Lower lobe of right lung (tissue), 2 donors: ENCODE results near the gene KCNG1. TPM values are rescaled to one million over a fixed set of nuclear protein-coding genes. Genes with fewer than 3 reads are reported as not detected.
A peak's percentile ranks its signal among the peaks of the same experiment; 100 is the strongest.

Source experiments
- ATAC-seq, 2 donors: fragments of 200-7000 bp; cut with Tn5 transposase; one replicate each; pipeline ENCODE4 v1.9.1; 2020 to 2022; ENCODE audit warnings: mild to moderate bottlenecking in 2 of 2, moderate library complexity in 2 of 2
- DNase-seq: peaks from one replicate; pipeline ENCODE4 v3.0.0-alpha.2; 2020
- H3K27ac ChIP-seq: fragments of 200-600 bp; one replicate; pipeline ENCODE4 v1.8.0; 2022
- H3K27me3 ChIP-seq: fragments of 200-600 bp; one replicate; pipeline ENCODE4 v1.8.0; 2022; ENCODE audit warnings: low read depth
- H3K36me3 ChIP-seq: fragments of 200-600 bp; one replicate; pipeline ENCODE4 v1.8.0; 2022; ENCODE audit warnings: mild to moderate bottlenecking
- H3K4me1 ChIP-seq: fragments of 200-600 bp; one replicate; pipeline ENCODE4 v1.8.0; 2022
- H3K4me3 ChIP-seq: fragments of 200-600 bp; one replicate; pipeline ENCODE4 v1.8.0; 2022; ENCODE audit warnings: mild to moderate bottlenecking
- H3K9me3 ChIP-seq: fragments of 200-600 bp; one replicate; pipeline ENCODE4 v1.8.0; 2022
- CTCF ChIP-seq: fragments of 200-600 bp; IDR thresholded peaks from one replicate; pipeline ENCODE4 v1.8.0; 2022; ENCODE audit warnings: antibody characterized with exemption, mild to moderate bottlenecking
- intact Hi-C: fragments of 100-400 bp; cut with DNase I; formaldehyde crosslinking; loops from one replicate; pipeline ENCODE4 v1.11.0; 2022
- total RNA-seq: library from RNA; stranded (reverse); fragmentation: NEBNext Ultra II Directional; extraction: Animal tissue kit (Norgen Biotek cat#: 25700); gene quantifications from one replicate; pipeline ENCODE4 v1.2.1, GENCODE V29; 2021
- donor health status: DM: no; HTN: yes; CAD: no; lungs with severe emphysema.

The KCNG1 gene
- total RNA-seq, 1 donor from 2014 or later = not detected

GRCh38 chr20:50958615-50959542 lies 64.0 kb downstream of the KCNG1 start, which contains the start of gene MOCS3:
Gene MOCS3, plus strand, starts transcription at chr20:50958818. Its CDS starts 25 bp downstream, at chr20:50958843.
- intact Hi-C loops = no loop called here
- Histone ChIP-seq H3K36me3 (peaks cover 23% of the 10 kb centered on the region), H3K4me1 (peaks cover 57% of the 10 kb centered on the region), H3K27ac (peak within 1 kb of the TSS; percentile 90), H3K9me3 (no peaks in the 10 kb centered on the region), H3K27me3 (no peaks in the 10 kb centered on the region), H3K4me3 (peak within 1 kb of the TSS; percentile 93)
- ATAC-seq (peak; percentile 90 to 95), DNase-seq (peak; percentile 86)
- no peak for TF ChIP-seq CTCF

DNA sequence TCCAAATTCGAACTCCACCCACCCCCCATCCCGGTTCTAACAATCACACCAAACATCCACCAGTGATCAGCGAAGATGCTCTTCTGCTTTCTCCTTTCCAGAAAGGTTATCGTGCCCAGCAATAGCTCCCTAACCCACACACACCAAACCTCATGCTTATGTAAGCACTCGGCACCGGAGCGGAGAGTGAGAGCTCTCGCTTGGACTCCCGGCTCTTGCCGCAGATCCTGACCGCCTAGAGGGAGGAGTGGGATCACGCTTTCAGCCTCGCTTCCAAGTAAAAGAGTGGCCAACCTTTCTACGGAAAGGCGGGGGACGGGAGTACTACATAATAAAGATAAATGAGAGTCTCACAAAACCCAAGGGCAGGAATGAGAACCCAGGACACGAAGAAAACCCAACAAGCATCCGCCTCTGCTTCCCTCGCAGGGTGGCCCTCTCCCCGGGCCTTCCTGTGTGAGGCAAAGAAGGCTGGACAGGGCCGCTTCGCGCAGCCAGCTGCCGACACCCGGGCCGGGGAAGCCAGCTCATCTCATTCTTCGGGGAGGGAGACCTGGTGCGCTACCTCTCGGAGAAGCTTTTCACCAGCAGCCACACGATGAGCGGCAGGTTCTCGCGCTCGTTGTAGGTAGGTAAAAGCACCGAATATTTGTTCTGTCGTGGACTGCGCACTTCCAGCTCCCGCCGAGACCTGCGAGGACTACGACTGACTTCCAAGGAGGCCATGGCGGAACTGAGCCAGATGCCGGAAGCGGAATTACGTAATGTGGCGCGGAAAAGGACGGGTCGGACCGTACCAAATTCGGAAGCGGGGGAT lies 64.9 kb downstream of the KCNG1 start, which contains the start of gene DPM1:
Gene DPM1, minus strand, starts transcription at position 735 of the 817 bp plus-strand sequence. Its CDS starts 9 bp downstream, at position 726.
- Histone ChIP-seq H3K27ac (peak within 1 kb of the TSS; percentile 90), H3K4me3 (peak within 1 kb of the TSS; percentile 93), H3K27me3 (no peaks in the 10 kb centered on the region), H3K36me3 (peaks cover 32% of the 10 kb centered on the region), H3K4me1 (peaks cover 57% of the 10 kb centered on the region), H3K9me3 (no peaks in the 10 kb centered on the region)
- ATAC-seq (peak; percentile 94 to 96), DNase-seq (peak; percentile 89)
- intact Hi-C loops = no loop called here
- no peak for TF ChIP-seq CTCF

- Histone ChIP-seq H3K27me3 (no peaks in the 10 kb centered on the region), H3K36me3 (peaks cover 39% of the 10 kb centered on the region), H3K4me3 (peak overlapping the region; percentile 93), H3K4me1 (peaks cover 57% of the 10 kb centered on the region), H3K27ac (peak overlapping the region; percentile 90), H3K9me3 (no peaks in the 10 kb centered on the region)
- no peak for ATAC-seq
- TF ChIP-seq CTCF = no peak
- intact Hi-C loops = no loop called here
- no peak for DNase-seq
These were observed 65.6 kb downstream of the KCNG1 start for GRCh38 chr20:50957276-50957675.

DNA sequence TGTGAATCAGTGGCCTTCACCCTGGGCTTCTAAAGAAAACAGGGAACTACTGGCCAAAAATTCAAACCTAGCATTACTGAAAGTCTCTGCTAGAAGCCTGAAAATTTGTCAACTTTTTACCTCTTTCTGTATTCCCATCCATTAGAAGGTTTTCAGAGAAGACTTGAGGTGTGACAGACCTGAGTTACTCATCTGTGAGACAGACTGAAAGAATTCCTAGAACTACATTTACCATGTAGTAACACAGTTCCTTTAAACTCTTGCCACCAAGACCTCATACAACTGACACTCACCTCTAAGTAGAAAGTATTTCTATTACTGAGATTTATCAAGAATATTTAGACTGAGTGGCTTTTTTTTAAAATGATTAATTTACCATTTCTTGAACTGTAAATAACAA lies 69.1 kb downstream of the KCNG1 start:
- intact Hi-C loops = no loop called here
- H3K4me1 ChIP-seq = peaks cover 31% of the 10 kb centered on the region

More for the DNA sequence above, 69.1 kb downstream of the KCNG1 start:
- H3K4me3 ChIP-seq = no peak overlapping the region
- DNase-seq (no peak), ATAC-seq (no peak)
- peaks cover 67% of the 10 kb centered on the region for H3K36me3 ChIP-seq
- no peaks in the 10 kb centered on the region for H3K27me3 ChIP-seq
- TF ChIP-seq CTCF = no peak
- no peak overlapping the region for H3K27ac ChIP-seq
- no peaks in the 10 kb centered on the region for H3K9me3 ChIP-seq

Other genes starting within 250 kb of the KCNG1 start
- gene BCAS4, start 228.0 kb downstream of the KCNG1 start, total RNA-seq = 3.9 TPM
- 58.3 TPM for gene ADNP, start 91.7 kb downstream of the KCNG1 start, total RNA-seq
- gene DPM1, start 64.6 kb downstream of the KCNG1 start, total RNA-seq = 31.2 TPM
- gene MOCS3, start 64.3 kb downstream of the KCNG1 start, total RNA-seq = 4.7 TPM